DMS79 (cell line): ENCODE measurements around the gene MPPE1.
"Not testable (repeated sequence)": the region's sequence is repeated elsewhere in the genome, so short reads cannot be mapped to it uniquely, and the experiment has no call there.

Experiments
- DNase-seq: peaks from one replicate; lab custom pipeline; 2025; lab: John Stamatoyannopoulos, UW

The MPPE1 gene

GRCh38 chr18:11857177-11857887 lies 50.8 kb downstream of the MPPE1 start:
- peak; percentile 66 for DNase-seq

- DNase-seq = not testable (repeated sequence)
These were observed 53.6 kb downstream of the MPPE1 start for GRCh38 chr18:11854554-11854953.

- DNase-seq = peak; percentile 19
These were observed 56.2 kb downstream of the MPPE1 start for GRCh38 chr18:11851806-11852337.

- DNase-seq = peak; percentile 87
These were observed 56.8 kb downstream of the MPPE1 start, which contains the start of gene CHMP1B for GRCh38 chr18:11851146-11851805. CHMP1B (plus strand) TSS chr18:11851413; CDS start chr18:11851512, 99 bp downstream.

- no peak for DNase-seq
These were observed 57.3 kb downstream of the MPPE1 start for GRCh38 chr18:11850821-11851145.

GRCh38 chr18:11849841-11850634 lies 58.1 kb downstream of the MPPE1 start:
- no peak for DNase-seq

GRCh38 chr18:11849279-11849678 lies 58.8 kb downstream of the MPPE1 start:
- no peak for DNase-seq

- no peak for DNase-seq
These were observed 60.3 kb downstream of the MPPE1 start for GRCh38 chr18:11847811-11848210.

- no peak for DNase-seq
These were observed 62.5 kb downstream of the MPPE1 start for GRCh38 chr18:11845654-11846053.

GRCh38 chr18:11844436-11844835 lies 63.7 kb downstream of the MPPE1 start:
- no peak for DNase-seq

GRCh38 chr18:11842562-11842961 lies 65.6 kb downstream of the MPPE1 start:
- no peak for DNase-seq

GRCh38 chr18:11840493-11840892 lies 67.6 kb downstream of the MPPE1 start:
- no peak for DNase-seq

- DNase-seq = no peak
These were observed 68.6 kb downstream of the MPPE1 start for GRCh38 chr18:11839556-11839955.

GRCh38 chr18:11834772-11835171 lies 73.3 kb downstream of the MPPE1 start:
- DNase-seq = no peak
